Suppressor macrophage (primary cell): ENCODE measurements around the gene AGTRAP.

ENCODE experiments used
- DNase-seq, 4 experiments: peaks; one replicate each; pipeline ENCODE4 v3.0.0-alpha.2; 2020 to 2022

Gene AGTRAP

DNA sequence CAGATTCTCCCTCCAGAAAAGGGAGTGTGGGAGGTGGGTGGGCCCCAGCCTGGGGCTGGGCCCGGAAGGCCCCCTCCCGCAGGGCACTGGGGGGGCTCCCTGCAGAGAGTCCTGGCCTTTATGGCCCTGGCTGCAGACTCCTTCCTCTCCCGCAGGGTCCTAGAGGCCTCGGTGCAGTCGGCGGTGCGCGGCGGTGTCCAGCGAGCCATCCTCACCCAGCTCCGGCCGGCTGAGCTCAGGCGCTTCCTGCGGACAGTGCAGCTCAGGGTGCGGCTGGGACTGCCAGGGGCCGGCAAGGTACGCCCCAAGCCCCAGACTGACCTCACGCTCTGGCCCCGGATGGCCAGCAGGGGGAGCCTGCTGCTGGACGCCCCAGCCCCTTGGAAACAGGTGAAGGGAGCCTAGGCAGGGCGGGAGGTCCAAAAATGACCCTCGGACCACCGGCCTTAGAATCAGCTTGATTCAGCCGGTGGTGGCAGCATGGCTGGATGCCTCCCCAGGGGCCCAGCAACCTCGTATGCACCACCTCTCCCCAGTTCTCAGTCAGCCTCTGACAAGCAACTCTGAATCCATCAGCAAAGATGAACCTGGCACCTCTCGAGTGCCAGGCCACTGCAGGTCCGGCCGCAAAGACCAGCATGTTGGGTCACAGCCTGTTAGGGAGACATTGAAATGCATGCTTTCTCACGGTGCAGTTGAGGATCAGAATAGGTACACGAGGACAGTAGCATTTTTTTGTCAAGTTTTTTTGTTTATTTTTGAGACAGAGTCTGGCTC is 49.2 kb downstream of the AGTRAP start:
- peak; percentile 56 to 82 (median 65) for DNase-seq

DNA sequence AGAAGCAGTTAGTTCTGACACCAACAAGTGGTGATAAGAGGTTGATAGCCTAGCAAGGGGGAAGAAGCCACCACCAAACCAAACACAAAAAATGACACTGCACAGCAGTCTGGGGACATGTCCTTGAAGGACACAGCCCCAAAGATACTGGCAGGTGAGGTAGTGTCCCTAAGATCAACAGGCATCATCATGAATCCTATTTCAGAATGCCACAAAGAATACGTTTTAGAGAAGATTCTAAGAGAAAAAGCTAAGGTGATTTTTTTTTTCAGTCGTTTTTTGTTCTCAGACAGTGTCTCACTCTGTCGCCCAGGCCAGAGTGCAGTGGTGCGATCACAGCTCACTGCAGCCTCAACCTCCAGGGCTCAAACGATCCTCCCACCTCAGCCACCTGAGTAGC is 50.2 kb downstream of the AGTRAP start:
- no peak for DNase-seq

GRCh38 chr1:11787251-11787803 is 51.4 kb downstream of the AGTRAP start:
- DNase-seq = no peak

- no peak for DNase-seq
Measured at GRCh38 chr1:11787804-11788436, 52.0 kb downstream of the AGTRAP start.

- no peak for DNase-seq
Measured at GRCh38 chr1:11788549-11789053, 52.7 kb downstream of the AGTRAP start.

GRCh38 chr1:11789126-11790067 is 53.5 kb downstream of the AGTRAP start:
- no peak for DNase-seq

- no peak for DNase-seq
Measured at GRCh38 chr1:11790101-11790879, 54.4 kb downstream of the AGTRAP start.

DNA sequence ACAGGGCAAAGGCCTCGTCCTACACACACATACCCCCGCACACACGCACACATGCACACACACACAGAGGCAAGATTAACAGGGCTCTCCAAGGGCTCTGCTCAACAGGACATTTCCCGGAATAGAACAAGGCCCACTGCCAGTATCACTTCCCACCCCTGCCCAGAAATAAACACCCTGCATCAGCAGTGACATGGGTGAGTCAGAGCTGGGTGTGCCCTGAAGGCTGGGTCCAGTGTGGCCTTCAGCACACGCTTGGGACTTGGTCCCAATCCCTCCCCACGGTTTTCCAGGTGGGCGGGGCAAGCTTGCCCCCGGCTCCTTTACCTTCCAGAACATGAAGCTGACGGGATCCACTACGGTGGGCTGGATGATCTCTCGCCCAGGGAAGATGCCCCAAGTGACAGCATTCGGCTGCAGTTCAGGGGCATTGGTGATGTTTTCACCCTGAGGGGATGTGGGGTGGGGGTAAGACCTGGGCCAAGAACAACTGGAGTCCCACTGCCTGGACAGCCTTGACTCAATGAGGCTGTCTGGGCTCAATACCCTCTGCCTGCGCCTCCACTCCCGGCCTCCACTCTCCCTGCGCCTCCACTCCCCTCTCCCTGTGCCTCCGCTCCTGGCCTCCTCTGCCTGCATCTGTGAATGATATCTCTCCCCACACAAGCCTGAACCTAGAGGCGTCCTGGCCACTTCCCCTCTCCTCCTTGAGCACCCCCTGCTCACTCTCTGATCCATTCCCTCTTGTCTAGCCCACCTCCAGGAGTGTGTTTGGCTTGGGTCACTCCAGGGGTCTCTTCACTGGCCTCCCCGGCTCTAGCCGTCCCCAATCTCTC is 55.2 kb downstream of the AGTRAP start:
- peak; percentile 85 to 91 (median 86) for DNase-seq

GRCh38 chr1:11792106-11792505 is 56.2 kb downstream of the AGTRAP start:
- no peak for DNase-seq

GRCh38 chr1:11793819-11794218 is 57.9 kb downstream of the AGTRAP start:
- no peak for DNase-seq

GRCh38 chr1:11794446-11795237 is 58.7 kb downstream of the AGTRAP start:
- DNase-seq = no peak

GRCh38 chr1:11795238-11795890 is 59.4 kb downstream of the AGTRAP start:
- no peak for DNase-seq

GRCh38 chr1:11796036-11796828 is 60.3 kb downstream of the AGTRAP start:
- peak; percentile 43 to 74 (median 66) for DNase-seq

GRCh38 chr1:11797525-11798216 is 61.7 kb downstream of the AGTRAP start:
- no peak for DNase-seq

DNA sequence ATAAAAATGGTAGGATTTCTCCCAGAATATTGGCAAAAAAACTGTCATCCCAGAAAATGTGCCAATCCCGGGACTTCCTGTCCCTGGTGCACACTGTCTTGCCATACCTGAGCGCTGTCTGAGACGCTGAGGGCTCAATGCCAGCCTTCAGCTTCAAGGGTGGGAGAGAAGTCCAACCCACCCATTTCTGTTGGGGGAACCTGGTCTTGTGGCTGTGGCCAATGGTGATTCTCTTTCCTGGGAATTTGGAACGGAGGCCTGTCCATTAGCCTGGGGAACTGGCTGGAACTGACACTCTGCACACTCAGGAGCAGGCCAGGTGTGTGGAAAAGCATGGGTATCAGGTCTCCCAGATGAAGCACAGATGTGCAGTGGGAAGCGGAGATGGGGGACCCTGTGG is 63.2 kb downstream of the AGTRAP start:
- no peak for DNase-seq

DNA sequence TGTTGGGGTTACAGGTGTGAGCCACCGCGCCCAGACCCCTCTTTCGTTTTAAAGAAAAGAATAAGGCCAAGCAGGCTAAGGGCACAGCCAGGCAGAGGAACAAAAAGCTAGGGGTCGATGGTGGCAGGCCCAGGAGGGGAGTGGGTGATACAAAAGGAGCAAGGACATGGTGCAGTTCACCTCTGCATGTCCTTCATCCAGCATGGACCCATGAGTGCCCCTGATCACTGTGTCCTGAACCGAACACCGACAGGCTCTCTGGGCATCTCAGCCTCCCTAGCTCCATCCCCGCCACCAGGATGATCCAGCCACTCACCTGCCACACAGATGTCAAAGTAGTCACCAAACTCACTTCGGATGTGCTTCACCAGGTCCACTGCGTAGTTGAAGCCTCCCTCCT is 64.0 kb downstream of the AGTRAP start:
- no peak for DNase-seq

- DNase-seq = no peak
Measured at GRCh38 chr1:11800391-11800755, 64.4 kb downstream of the AGTRAP start.
